Parathyroid adenoma (tissue), 2 donors: ENCODE measurements around the gene WFDC5.

Source experiments
- H2AFZ ChIP-seq: fragments of 300-600 bp; sonication (generic); one replicate; pipeline ENCODE4 v1.7.0; 2017; ENCODE audit warnings: antibody characterized with exemption, mild to moderate bottlenecking
- H3K27ac ChIP-seq: fragments of 300-600 bp; sonication (generic); one replicate; pipeline ENCODE4 v1.7.0; 2017
- H3K27me3 ChIP-seq: fragments of 300-600 bp; sonication (generic); one replicate; pipeline ENCODE4 v1.7.0; 2017; ENCODE audit warnings: low read length; ENCODE audit not compliant: control insufficient read depth, insufficient read depth
- H3K36me3 ChIP-seq: fragments of 300-600 bp; sonication (generic); one replicate; pipeline ENCODE4 v1.7.0; 2017; ENCODE audit warnings: low read length; ENCODE audit not compliant: control insufficient read depth, insufficient read depth
- H3K4me1 ChIP-seq: fragments of 300-600 bp; sonication (generic); one replicate; pipeline ENCODE4 v1.7.0; 2017; ENCODE audit warnings: control low read depth
- H3K4me2 ChIP-seq: fragments of 300-600 bp; sonication (generic); one replicate; pipeline ENCODE4 v1.7.0; 2017; ENCODE audit warnings: low read length
- H3K4me3 ChIP-seq: fragments of 300-600 bp; sonication (generic); one replicate; pipeline ENCODE4 v1.7.0; 2017; ENCODE audit warnings: low read depth, low read length
- H3K79me2 ChIP-seq: fragments of 300-600 bp; sonication (generic); one replicate; pipeline ENCODE4 v1.7.0; 2017; ENCODE audit warnings: control low read depth
- H3K9ac ChIP-seq: fragments of 300-600 bp; sonication (generic); one replicate; pipeline ENCODE4 v1.7.0; 2017; ENCODE audit warnings: mild to moderate bottlenecking
- H3K9me3 ChIP-seq: fragments of 300-600 bp; sonication (generic); one replicate; pipeline ENCODE4 v1.7.0; 2017; ENCODE audit warnings: low read length; ENCODE audit not compliant: control insufficient read depth
- TF ChIP-seq, protein P1 (sequence below): fragments of 300-600 bp; sonication (generic); IDR thresholded peaks from one replicate; pipeline ENCODE4 v1.7.0; 2017; ENCODE audit warnings: antibody characterized with exemption, mild to moderate bottlenecking
- donor health status: primary hyperparathyroidism.

Gene WFDC5

DNA sequence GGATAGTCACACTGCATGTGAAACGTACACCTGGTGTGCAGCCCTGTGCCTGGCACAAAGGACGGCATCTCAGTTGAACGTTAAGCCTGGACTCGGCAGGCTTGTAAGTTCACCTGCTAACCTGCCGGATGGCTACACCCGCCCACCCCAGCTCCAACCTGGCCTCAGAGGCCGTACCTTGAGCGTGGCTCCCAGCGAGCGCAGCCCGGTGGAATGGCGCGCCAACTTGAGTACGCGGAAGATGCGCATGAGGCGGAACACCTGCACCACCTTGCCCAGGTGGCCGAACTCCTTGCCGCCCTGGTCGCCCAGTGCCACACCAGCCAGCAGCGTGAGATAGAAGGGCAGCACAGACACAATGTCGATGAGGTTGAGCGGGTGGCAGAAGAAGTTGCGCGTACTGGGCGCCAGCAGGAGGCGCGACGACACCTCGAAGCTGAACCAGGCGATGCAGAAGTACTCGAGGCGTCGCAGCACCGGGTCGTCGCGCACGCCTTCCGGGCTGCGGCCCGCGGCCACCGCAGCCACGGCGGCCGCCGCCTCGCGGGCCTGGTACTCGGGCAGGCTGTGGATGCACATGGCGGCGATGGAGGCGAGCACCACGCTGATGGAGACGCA, 17.4 kb downstream of the WFDC5 start:
- Histone ChIP-seq H3K27ac (no peak overlapping the region), H2AFZ (peak overlapping the region; percentile 57), H3K4me3 (no peak overlapping the region), H3K9me3 (no peaks in the 10 kb centered on the region), H3K79me2 (no peaks in the 10 kb centered on the region), H3K4me2 (no peak overlapping the region), H3K27me3 (peaks cover 7% of the 10 kb centered on the region), H3K9ac (no peak overlapping the region), H3K36me3 (no peaks in the 10 kb centered on the region), H3K4me1 (no peaks in the 10 kb centered on the region)
- TF ChIP-seq, protein P1, sequence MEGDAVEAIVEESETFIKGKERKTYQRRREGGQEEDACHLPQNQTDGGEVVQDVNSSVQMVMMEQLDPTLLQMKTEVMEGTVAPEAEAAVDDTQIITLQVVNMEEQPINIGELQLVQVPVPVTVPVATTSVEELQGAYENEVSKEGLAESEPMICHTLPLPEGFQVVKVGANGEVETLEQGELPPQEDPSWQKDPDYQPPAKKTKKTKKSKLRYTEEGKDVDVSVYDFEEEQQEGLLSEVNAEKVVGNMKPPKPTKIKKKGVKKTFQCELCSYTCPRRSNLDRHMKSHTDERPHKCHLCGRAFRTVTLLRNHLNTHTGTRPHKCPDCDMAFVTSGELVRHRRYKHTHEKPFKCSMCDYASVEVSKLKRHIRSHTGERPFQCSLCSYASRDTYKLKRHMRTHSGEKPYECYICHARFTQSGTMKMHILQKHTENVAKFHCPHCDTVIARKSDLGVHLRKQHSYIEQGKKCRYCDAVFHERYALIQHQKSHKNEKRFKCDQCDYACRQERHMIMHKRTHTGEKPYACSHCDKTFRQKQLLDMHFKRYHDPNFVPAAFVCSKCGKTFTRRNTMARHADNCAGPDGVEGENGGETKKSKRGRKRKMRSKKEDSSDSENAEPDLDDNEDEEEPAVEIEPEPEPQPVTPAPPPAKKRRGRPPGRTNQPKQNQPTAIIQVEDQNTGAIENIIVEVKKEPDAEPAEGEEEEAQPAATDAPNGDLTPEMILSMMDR, result no peak

DNA sequence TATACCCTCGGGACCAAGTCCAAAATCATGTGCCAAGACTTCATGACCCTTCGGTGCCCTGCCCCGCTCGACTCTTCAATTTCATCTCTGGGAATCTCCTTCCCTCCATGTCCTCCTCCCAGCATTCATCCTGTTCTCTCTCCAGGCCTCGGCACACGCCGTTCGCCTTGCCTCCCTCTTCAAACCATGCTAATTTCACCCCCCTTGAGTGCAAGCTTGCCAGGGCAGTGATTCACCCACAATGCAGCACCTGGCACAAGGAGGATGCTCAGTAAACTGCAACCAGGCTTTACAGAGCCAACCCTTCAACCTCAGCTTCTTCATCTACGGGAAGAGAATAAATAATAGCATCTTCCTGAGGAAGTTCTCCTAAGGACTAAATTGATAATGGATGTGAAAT, 18.2 kb downstream of the WFDC5 start:
- Histone ChIP-seq H3K4me2 (no peak overlapping the region), H2AFZ (no peak overlapping the region), H3K36me3 (no peaks in the 10 kb centered on the region), H3K4me1 (no peaks in the 10 kb centered on the region), H3K9me3 (no peaks in the 10 kb centered on the region), H3K79me2 (no peaks in the 10 kb centered on the region), H3K9ac (no peak overlapping the region), H3K27ac (no peak overlapping the region), H3K4me3 (no peak overlapping the region), H3K27me3 (peaks cover 7% of the 10 kb centered on the region)
- TF ChIP-seq, protein P1, result no peak

DNA sequence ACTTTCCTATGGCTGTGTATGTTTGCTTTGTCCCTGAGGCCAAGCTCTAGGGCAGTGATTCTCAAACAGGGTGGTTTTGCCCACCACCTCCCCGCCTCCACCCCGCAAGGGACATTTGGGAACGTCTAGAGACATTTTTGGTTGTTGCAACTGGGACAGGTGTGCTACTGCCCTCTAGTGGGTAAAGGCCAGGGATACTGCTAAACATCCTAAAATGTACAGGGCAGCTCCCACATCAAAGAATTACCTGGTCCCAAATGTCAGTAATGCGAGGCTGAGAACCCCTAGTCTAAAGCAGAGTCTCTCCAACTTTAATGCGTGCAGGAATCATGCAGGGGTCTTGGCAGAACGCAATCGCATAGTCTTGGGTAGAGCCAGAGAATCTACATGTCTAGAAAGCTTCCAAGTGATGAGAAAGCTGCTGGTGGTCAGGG, 19.2 kb downstream of the WFDC5 start:
- Histone ChIP-seq H3K9me3 (no peaks in the 10 kb centered on the region), H3K9ac (no peak overlapping the region), H3K4me3 (no peak overlapping the region), H3K27ac (no peak overlapping the region), H2AFZ (no peak overlapping the region), H3K4me1 (no peaks in the 10 kb centered on the region), H3K4me2 (no peak overlapping the region), H3K36me3 (no peaks in the 10 kb centered on the region), H3K79me2 (no peaks in the 10 kb centered on the region), H3K27me3 (peaks cover 7% of the 10 kb centered on the region)
- TF ChIP-seq, protein P1, result peak; percentile 72

DNA sequence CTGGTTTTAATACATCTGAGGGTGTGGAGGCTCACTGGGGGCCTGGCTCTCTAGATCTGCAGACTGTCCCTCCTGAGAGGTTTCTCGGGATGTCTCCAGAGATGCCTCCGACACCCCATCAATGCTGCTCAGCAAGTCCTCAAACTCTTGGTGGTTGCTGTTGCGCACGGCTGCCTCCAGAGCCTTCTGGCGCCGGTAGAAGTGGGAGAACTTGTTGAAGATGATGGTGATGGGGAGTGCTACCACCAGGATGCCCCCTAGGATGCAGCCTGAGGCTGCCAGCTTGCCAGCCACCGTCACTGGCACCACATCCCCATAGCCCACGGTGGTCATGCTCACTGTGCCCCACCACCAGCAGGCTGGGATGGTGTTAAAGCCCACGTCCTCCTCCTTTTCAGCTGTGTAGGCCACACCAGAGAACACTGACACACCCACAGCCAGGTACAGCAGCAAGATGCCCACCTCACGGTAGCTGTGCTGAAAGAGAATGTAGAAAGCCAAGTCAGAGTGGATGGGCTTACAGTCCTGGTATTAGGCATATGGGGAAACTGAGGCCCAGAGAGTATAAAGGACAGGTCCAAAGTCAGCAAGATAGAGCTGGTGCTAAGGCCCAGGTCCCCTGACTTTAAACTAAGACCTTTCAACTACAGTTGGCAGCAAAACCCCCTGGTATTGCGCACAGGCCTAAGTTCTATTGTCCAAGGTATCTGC, 20.0 kb downstream of the WFDC5 start:
- Histone ChIP-seq H2AFZ (no peak overlapping the region), H3K9me3 (no peaks in the 10 kb centered on the region), H3K9ac (no peak overlapping the region), H3K4me1 (no peaks in the 10 kb centered on the region), H3K27ac (no peak overlapping the region), H3K4me3 (no peak overlapping the region), H3K79me2 (no peaks in the 10 kb centered on the region), H3K4me2 (no peak overlapping the region), H3K36me3 (no peaks in the 10 kb centered on the region), H3K27me3 (peaks cover 7% of the 10 kb centered on the region)
- TF ChIP-seq, protein P1, result no peak

DNA sequence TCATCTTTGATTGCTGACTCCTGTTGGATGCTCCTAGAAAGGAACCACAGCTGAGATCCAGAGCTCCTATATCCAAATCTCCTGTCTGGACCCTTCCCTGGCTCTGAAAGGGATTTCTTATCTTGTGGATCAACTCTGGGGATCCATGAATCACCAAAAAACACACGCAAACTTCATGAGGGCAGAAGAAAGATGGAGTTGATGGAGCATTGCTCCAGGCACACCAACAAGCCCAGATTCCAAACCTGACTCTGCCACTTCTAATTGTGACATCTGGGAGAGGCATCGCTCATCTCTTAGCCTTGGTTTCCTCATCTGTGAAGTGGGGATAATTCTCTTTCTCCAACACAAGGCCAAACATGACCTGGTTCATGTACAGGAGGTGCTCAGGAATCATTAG, 20.8 kb downstream of the WFDC5 start:
- Histone ChIP-seq H3K27ac (no peak overlapping the region), H3K4me1 (peaks cover 2% of the 10 kb centered on the region), H3K9ac (no peak overlapping the region), H3K27me3 (peaks cover 7% of the 10 kb centered on the region), H3K4me2 (no peak overlapping the region), H3K79me2 (no peaks in the 10 kb centered on the region), H3K36me3 (no peaks in the 10 kb centered on the region), H3K9me3 (no peaks in the 10 kb centered on the region), H2AFZ (no peak overlapping the region), H3K4me3 (no peak overlapping the region)
- TF ChIP-seq, protein P1, result no peak
